GM12874 (cell line): ENCODE results near the gene PTPN13.

Experiments
- TF ChIP-seq, protein P1 (sequence below): IDR thresholded peaks from 2 replicates; pipeline ENCODE4 v1.5.1; 2011; ENCODE audit warnings: low read depth, mild to moderate bottlenecking, control low read depth, low read length, moderate library complexity; ENCODE audit not compliant: insufficient read depth

The PTPN13 gene

DNA sequence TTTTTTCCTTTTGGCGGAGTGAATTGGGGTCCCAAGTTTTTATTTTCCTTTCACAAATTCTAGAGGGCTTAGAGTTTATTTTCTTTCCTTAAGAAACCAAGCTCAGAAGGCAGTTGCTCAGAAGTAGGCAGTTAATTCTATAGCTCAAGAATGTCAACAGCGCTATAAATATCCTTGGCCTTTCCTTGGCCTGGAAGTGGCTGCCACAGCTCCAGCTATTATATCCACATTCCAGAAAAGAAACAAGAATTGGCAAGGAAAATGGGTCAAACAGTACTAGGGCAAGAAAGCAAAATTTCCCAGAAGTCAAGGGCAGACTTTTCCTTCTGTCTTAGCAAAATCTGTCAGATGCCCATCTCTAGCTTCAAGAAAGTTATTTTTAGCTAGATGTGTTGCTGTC is 224.1 kb downstream of the PTPN13 start:
- TF ChIP-seq, protein P1, sequence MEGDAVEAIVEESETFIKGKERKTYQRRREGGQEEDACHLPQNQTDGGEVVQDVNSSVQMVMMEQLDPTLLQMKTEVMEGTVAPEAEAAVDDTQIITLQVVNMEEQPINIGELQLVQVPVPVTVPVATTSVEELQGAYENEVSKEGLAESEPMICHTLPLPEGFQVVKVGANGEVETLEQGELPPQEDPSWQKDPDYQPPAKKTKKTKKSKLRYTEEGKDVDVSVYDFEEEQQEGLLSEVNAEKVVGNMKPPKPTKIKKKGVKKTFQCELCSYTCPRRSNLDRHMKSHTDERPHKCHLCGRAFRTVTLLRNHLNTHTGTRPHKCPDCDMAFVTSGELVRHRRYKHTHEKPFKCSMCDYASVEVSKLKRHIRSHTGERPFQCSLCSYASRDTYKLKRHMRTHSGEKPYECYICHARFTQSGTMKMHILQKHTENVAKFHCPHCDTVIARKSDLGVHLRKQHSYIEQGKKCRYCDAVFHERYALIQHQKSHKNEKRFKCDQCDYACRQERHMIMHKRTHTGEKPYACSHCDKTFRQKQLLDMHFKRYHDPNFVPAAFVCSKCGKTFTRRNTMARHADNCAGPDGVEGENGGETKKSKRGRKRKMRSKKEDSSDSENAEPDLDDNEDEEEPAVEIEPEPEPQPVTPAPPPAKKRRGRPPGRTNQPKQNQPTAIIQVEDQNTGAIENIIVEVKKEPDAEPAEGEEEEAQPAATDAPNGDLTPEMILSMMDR: no peak

DNA sequence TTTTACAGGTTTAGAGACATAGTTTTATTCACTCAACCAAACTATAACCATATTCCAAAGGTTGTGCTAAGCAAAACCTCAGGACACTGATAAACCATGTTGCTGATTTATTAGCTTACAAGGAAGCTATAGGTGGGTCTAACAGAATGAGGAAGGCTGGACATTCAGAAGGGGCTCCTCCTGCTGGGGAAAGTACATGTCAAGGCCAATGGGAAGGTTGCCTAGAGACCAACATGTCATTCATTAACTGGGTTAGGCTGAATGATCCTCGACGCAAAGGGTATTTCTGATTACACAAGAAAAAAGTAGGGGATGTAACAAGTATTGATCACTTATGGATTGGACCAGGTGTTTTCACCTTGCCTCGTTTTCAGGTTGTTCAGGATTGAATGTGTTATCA is 224.7 kb downstream of the PTPN13 start:
- TF ChIP-seq, protein P1: no peak

DNA sequence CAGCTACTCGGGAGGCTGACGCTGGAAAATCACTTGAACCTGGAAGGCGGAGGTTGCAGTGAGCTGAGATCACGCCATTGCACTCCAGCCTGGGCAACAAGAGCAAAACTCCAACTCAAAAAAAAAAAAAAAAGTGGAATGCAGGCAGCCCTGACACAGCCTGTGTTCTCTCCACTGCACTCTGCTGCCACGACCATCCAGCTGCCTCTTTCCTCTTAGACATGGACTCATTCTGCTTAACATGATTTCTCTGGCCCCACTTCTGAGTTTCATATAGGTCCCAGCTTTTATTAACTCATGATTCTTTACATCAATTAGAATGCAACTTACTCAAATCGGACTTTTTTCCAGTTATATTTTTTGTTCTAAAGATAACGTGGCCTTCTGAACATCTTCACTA is 225.4 kb downstream of the PTPN13 start:
- TF ChIP-seq, protein P1: no peak

DNA sequence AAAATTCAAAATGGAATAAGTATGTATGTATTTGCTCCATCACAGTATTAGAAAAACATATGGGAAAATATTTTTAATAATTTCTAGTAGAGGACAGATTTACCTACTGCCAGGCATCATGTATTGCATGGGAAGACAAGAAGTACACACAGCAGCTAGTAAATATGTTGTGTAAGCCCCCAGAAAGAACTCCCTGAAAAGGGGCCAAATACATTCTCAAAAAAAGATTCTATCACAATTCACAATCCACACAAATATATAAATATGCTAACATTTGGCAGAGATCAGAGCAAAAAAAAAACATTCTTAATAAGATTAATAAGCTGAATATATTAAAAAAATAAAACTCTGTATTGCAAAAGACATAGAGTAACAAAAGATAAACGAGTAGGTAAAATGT is 227.0 kb downstream of the PTPN13 start:
- TF ChIP-seq, protein P1: no peak

DNA sequence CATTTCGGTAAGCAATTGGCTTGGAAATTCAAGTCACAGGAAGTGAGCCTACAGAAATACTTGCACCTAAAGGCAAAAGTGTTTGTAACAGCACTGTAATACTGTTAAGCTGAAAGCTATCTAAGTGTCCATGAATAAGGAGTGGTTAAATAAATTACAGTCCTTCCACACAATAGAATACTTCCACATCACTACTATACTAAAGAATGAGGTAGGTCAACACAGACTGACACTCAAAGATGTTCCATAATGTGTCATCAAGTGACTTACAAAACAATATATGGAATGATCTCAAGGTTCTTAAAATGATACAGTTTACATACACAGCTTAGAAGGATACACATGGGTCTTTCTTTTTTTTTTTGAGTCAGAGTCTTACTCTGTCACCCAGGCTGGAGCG is 228.0 kb downstream of the PTPN13 start:
- TF ChIP-seq, protein P1: no peak

DNA sequence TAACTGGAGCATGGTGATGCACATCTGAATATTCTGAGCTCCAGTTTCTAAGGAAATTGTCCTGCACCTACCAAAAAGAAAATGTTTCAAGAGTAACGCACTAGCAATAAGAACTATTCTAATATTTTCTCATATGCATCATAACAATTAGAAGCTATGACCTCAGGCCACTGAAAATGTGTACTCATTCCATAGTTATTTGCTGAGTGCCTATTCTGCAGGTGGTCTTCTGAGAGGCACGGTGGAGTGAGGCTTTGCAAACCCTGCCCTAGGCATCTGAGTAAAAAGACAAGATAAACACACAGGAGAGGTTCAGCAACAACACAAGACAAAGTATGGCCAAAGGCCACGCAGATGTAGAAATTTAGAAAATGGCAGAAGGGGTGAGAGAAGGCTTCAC is 231.4 kb downstream of the PTPN13 start:
- TF ChIP-seq, protein P1: no peak

DNA sequence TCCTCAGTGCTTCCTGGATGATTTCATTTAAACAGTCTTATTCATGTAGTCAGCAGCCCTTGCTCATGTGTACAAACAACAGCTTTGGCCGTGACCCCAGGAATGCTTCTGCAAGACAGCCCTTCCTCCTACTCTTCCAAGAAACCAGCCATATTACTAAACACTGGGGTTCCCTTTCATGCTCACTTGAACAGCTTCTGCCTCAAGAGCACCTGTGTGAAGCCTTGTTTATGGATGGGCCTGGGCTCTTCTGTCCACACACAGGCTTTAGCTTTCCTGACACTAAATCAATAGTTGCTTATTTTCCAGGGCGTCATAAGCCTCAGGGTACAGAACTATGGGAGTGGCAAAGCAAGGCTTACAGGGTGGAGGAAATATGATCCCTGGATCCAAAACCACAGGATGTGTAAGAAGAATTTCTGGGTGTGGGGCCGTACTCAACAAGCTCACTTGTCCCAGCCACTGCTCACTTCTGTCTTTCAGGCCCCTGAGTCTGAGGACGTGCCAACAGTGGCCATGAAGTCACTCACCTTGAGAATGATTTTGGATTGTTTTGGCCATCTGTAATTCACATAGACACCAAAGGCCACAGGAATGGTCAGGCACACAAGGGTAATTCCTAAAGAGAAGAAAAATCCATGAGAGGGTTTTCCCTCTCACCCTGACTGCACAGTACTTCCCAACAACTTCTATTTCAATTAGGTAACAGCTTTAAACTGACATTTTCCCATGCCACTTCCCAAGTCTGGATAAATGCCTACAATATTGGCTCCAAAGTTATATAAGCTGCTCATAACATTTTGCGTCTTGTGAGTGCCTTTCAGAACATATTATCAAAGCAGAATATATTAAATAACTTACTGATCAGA is 237.4 kb downstream of the PTPN13 start:
- TF ChIP-seq, protein P1: no peak
